Left ventricle myocardium inferior (tissue), 1 donor: Measurements from ENCODE around the gene MVB12B. TPM values are rescaled to one million over a fixed set of nuclear protein-coding genes. Genes with fewer than 3 reads are reported as not detected.

ENCODE experiments used
- DNase-seq: peaks from one replicate; pipeline ENCODE4 v3.0.0-alpha.2; 2020
- H3K27ac ChIP-seq: fragments of 200-600 bp; replicated peaks from 2 replicates; pipeline ENCODE4 v1.8.0; 2021
- H3K27me3 ChIP-seq: fragments of 200-600 bp; 2 replicates; pipeline ENCODE4 v1.8.0; 2021; ENCODE audit warnings: low read depth
- H3K36me3 ChIP-seq: fragments of 200-600 bp; 2 replicates; pipeline ENCODE4 v1.8.0; 2021
- H3K4me1 ChIP-seq: fragments of 200-600 bp; 2 replicates; pipeline ENCODE4 v1.8.0; 2021
- H3K4me3 ChIP-seq: fragments of 200-600 bp; 2 replicates; pipeline ENCODE4 v1.8.0; 2021; ENCODE audit warnings: mild to moderate bottlenecking, moderate library complexity
- H3K9me3 ChIP-seq: fragments of 200-600 bp; replicated peaks from 2 replicates; pipeline ENCODE4 v1.8.0; 2021
- intact Hi-C: fragments of 100-400 bp; cut with micrococcal nuclease; formaldehyde crosslinking; loops from one replicate; pipeline ENCODE4 v1.11.0; 2022
- total RNA-seq: library from RNA; stranded (reverse); fragmentation: NEBNext Ultra II Directional; extraction: Animal tissue kit (Norgen Biotek cat#: 25700); gene quantifications from one replicate; pipeline ENCODE4 v1.2.1, GENCODE V29; 2021
- TF ChIP-seq, protein P1 (sequence below): fragments of 200-600 bp; IDR thresholded peaks from 2 replicates; pipeline ENCODE4 v1.8.0; 2021; ENCODE audit warnings: antibody characterized with exemption, mild to moderate bottlenecking, borderline replicate concordance
- donor health status: DM: no; HTN: yes; CAD: no; lungs with severe emphysema.

The MVB12B gene
- total RNA-seq, 1 donor from 2014 or later, result 11.2 TPM

GRCh38 chr9:126439402-126439765 is 112.8 kb downstream of the MVB12B start:
- no peak for DNase-seq
- intact Hi-C loops, result no loop called here
- H3K36me3 ChIP-seq, result no peaks in the 10 kb centered on the region
- no peaks in the 10 kb centered on the region for H3K4me1 ChIP-seq
- H3K27ac ChIP-seq, result no peak overlapping the region
- no peaks in the 10 kb centered on the region for H3K27me3 ChIP-seq
- H3K9me3 ChIP-seq, result no peaks in the 10 kb centered on the region
- TF ChIP-seq, protein P1, sequence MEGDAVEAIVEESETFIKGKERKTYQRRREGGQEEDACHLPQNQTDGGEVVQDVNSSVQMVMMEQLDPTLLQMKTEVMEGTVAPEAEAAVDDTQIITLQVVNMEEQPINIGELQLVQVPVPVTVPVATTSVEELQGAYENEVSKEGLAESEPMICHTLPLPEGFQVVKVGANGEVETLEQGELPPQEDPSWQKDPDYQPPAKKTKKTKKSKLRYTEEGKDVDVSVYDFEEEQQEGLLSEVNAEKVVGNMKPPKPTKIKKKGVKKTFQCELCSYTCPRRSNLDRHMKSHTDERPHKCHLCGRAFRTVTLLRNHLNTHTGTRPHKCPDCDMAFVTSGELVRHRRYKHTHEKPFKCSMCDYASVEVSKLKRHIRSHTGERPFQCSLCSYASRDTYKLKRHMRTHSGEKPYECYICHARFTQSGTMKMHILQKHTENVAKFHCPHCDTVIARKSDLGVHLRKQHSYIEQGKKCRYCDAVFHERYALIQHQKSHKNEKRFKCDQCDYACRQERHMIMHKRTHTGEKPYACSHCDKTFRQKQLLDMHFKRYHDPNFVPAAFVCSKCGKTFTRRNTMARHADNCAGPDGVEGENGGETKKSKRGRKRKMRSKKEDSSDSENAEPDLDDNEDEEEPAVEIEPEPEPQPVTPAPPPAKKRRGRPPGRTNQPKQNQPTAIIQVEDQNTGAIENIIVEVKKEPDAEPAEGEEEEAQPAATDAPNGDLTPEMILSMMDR, result no peak
- no peak overlapping the region for H3K4me3 ChIP-seq

DNA sequence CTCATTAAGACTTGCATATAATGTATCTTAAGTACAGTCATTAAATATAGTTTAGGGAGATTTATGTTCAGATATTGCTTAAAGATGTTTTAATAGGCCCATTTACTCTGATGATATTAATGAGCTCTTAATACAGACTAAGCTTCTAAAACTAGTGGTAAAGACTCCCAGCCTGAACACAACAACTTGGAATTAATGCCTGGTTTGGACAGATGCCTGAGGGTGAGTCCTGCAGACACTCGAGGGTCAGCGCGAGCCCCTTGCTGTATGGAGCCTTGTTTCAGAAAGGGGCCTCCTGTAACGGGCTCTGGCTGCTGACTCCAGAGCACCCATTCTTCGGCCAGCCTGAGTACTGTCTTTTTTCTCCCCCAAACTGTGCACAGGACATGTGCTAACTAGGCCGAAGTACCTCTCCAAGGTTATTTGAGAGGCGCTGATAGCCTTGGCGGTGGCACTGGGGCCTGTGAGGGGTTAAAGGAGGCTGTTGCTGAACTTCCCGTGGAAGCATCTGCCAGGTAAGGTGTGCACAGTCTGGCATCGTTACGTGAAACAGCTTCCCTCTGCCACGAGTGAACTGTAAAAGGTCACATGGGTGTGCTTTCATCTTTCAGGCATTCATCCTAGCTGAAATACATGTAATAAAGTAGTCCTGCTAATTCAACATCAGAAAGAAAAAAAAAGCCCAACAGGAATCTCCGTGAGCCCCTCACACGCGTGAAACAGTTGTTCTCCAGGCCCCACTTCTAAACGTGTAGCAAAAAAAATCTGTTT is 113.4 kb downstream of the MVB12B start:
- no peak overlapping the region for H3K4me3 ChIP-seq
- intact Hi-C loops, result no loop called here
- DNase-seq, result no peak
- H3K36me3 ChIP-seq, result no peaks in the 10 kb centered on the region
- no peaks in the 10 kb centered on the region for H3K4me1 ChIP-seq
- no peak overlapping the region for H3K27ac ChIP-seq
- no peaks in the 10 kb centered on the region for H3K27me3 ChIP-seq
- no peaks in the 10 kb centered on the region for H3K9me3 ChIP-seq
- TF ChIP-seq, protein P1, result no peak

- intact Hi-C loops, result no loop called here
- TF ChIP-seq, protein P1, result no peak
- Histone ChIP-seq H3K4me1 (no peaks in the 10 kb centered on the region), H3K4me3 (no peak overlapping the region), H3K36me3 (no peaks in the 10 kb centered on the region), H3K27me3 (no peaks in the 10 kb centered on the region), H3K9me3 (no peaks in the 10 kb centered on the region), H3K27ac (no peak overlapping the region)
- DNase-seq, result no peak
Measured at GRCh38 chr9:126440940-126441339, 114.3 kb downstream of the MVB12B start.

- no peak for DNase-seq
- no peak overlapping the region for H3K27ac ChIP-seq
- no peaks in the 10 kb centered on the region for H3K27me3 ChIP-seq
- H3K36me3 ChIP-seq, result no peaks in the 10 kb centered on the region
- H3K4me3 ChIP-seq, result no peak overlapping the region
- H3K9me3 ChIP-seq, result no peaks in the 10 kb centered on the region
- TF ChIP-seq, protein P1, result no peak
- H3K4me1 ChIP-seq, result no peaks in the 10 kb centered on the region
- intact Hi-C loops, result no loop called here
Measured at GRCh38 chr9:126442636-126443035, 116.0 kb downstream of the MVB12B start.

DNA sequence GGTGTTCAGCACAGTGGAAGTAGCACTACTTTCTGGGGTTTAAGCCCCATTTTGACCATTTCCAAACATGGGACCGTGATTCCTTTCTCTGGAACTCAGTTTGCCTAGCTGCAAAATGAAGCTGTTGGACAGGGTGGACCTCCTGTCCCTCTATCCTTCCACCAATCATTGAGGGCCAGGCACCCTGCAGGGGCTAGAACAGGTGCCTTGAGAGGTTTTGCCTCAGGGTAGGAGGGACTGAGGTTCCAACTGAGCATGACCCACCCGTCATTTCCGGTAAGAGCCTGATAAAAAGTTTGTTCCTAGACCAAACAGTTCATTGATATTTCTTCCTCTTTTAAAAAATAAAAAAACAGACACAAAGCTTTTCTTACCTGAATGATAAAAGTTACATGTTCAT is 116.5 kb downstream of the MVB12B start:
- Histone ChIP-seq H3K9me3 (no peaks in the 10 kb centered on the region), H3K27ac (no peak overlapping the region), H3K27me3 (no peaks in the 10 kb centered on the region), H3K4me1 (no peaks in the 10 kb centered on the region), H3K4me3 (no peak overlapping the region), H3K36me3 (no peaks in the 10 kb centered on the region)
- DNase-seq, result no peak
- TF ChIP-seq, protein P1, result no peak
- intact Hi-C loops, result no loop called here
